HCT116 (cell line): ENCODE results near the gene FAM111A.

Source experiments
- CEBPB ChIP-seq: IDR thresholded peaks from 2 replicates; pipeline ENCODE4 v1.6.1; 2012; ENCODE audit warnings: low read depth
- EZH2 ChIP-seq: fragments of 200-600 bp; sonication (generic); IDR thresholded peaks from 2 replicates; pipeline ENCODE4 v1.6.1; 2017; ENCODE audit warnings: antibody characterized with exemption, mixed run types
- POLR2A ChIP-seq: IDR thresholded peaks from 2 replicates; pipeline ENCODE4 v1.7.0; 2011; ENCODE audit warnings: borderline replicate concordance; ENCODE audit not compliant: insufficient read depth, insufficient read length; ENCODE audit errors: extremely low read depth
- POLR2AphosphoS5 ChIP-seq: IDR thresholded peaks from 2 replicates; pipeline ENCODE4 v1.6.1; 2011; ENCODE audit warnings: mild to moderate bottlenecking, low read depth, low read length, moderate library complexity
- TF ChIP-seq, protein P1 (sequence below): IDR thresholded peaks from 2 replicates; pipeline ENCODE4 v1.6.1; 2012
- TF ChIP-seq, protein P2 (sequence below): IDR thresholded peaks from 2 replicates; pipeline ENCODE4 v1.6.1; 2012; ENCODE audit warnings: low read depth
- TF ChIP-seq, protein P3 (sequence below), 3 experiments: fragments of 200-600 bp in 1 of 3; sonication (generic) in 1 of 3; IDR thresholded peaks in 2 of 3; conservative IDR thresholded peaks in 1 of 3; 2 replicates each; pipeline ENCODE4 v1.5.1; 2012 to 2017; ENCODE audit warnings: low read depth in 2 of 3, low read length in 2 of 3, antibody characterized with exemption in 1 of 3, borderline replicate concordance in 1 of 3, control low read depth in 1 of 3, mild to moderate bottlenecking in 1 of 3, mixed read lengths in 1 of 3, mixed run types in 1 of 3, moderate library complexity in 1 of 3; ENCODE audit not compliant: insufficient read depth in 1 of 3

DNA sequence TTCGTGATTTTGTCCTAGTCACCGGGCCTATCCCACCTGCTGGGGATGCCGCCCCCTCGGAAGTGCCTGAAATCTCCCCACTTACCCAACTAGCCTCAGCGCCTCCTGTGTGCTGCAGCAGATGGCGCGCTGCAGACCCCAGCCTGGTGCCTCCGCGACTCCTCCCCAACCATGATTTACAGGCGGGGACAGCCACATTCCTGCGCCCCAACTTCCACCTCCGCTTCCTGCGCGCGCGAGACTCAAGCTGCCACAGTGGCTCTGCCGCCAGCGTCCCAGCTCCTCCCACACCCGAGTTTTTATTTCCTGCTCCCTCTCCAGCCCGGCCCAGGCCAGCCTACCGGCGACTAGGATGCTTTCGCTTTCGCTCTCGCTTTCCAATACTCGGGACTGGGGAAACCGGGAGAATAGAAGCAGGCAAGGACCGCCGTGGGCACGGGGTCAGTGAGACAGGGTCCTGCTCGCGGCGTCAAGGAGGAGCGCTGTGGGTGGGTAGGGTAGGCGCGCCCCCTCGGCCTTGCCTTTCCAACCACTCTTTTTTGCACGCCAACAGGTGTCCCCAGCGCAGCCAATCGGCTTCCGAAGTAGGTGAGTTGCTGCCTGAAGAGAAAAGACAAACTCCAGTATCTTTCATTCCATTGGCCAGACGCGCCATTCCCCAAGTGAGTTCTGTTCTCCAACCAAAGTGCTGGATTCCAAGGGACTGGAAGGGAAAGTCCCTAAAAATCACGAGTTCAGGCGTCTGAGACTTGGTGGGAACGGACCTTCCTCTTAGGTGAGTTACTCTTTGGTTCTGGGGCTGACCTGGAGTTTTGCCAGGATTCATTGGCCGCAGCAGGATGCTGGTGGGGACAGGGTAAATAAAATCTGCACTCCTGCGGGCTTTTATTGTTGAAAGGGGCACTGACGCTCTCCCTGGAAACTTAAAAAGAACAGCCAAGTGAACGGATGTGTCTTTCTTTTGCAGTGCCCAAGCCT is at the start of gene FAM111A:
- TF ChIP-seq, protein P1, sequence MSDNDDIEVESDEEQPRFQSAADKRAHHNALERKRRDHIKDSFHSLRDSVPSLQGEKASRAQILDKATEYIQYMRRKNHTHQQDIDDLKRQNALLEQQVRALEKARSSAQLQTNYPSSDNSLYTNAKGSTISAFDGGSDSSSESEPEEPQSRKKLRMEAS, result peak; percentile 69
- peak; percentile 36 for TF ChIP-seq POLR2AphosphoS5
- no peak for TF ChIP-seq EZH2
- TF ChIP-seq POLR2A, result no peak
- TF ChIP-seq, protein P2, sequence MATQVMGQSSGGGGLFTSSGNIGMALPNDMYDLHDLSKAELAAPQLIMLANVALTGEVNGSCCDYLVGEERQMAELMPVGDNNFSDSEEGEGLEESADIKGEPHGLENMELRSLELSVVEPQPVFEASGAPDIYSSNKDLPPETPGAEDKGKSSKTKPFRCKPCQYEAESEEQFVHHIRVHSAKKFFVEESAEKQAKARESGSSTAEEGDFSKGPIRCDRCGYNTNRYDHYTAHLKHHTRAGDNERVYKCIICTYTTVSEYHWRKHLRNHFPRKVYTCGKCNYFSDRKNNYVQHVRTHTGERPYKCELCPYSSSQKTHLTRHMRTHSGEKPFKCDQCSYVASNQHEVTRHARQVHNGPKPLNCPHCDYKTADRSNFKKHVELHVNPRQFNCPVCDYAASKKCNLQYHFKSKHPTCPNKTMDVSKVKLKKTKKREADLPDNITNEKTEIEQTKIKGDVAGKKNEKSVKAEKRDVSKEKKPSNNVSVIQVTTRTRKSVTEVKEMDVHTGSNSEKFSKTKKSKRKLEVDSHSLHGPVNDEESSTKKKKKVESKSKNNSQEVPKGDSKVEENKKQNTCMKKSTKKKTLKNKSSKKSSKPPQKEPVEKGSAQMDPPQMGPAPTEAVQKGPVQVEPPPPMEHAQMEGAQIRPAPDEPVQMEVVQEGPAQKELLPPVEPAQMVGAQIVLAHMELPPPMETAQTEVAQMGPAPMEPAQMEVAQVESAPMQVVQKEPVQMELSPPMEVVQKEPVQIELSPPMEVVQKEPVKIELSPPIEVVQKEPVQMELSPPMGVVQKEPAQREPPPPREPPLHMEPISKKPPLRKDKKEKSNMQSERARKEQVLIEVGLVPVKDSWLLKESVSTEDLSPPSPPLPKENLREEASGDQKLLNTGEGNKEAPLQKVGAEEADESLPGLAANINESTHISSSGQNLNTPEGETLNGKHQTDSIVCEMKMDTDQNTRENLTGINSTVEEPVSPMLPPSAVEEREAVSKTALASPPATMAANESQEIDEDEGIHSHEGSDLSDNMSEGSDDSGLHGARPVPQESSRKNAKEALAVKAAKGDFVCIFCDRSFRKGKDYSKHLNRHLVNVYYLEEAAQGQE, result no peak
- TF ChIP-seq, protein P3, sequence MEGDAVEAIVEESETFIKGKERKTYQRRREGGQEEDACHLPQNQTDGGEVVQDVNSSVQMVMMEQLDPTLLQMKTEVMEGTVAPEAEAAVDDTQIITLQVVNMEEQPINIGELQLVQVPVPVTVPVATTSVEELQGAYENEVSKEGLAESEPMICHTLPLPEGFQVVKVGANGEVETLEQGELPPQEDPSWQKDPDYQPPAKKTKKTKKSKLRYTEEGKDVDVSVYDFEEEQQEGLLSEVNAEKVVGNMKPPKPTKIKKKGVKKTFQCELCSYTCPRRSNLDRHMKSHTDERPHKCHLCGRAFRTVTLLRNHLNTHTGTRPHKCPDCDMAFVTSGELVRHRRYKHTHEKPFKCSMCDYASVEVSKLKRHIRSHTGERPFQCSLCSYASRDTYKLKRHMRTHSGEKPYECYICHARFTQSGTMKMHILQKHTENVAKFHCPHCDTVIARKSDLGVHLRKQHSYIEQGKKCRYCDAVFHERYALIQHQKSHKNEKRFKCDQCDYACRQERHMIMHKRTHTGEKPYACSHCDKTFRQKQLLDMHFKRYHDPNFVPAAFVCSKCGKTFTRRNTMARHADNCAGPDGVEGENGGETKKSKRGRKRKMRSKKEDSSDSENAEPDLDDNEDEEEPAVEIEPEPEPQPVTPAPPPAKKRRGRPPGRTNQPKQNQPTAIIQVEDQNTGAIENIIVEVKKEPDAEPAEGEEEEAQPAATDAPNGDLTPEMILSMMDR (IDR thresholded peaks at IDR 0.05 in 2 of 3, conservative IDR thresholded peaks at IDR 0.05 in 1 of 3; ENCODE audit: borderline replicate concordance in 1 of 3, insufficient read depth in 1 of 3, low read depth in 2 of 3, low read length in 2 of 3), result peak in 2 of 3 experiments; percentile 9 to 21; a peak in 1 of 6 replicates
- no peak for TF ChIP-seq CEBPB
